ENCODE results near the gene MT1G.

MT1G gene

GRCh38 chr16:56632156-56632847 is 35.6 kb downstream of the MT1G start, which contains the start of gene MT1M (continued):
- TF ChIP-seq ZNF169 (tag by site-specific recombination; IDR thresholded peaks at IDR 0.05) (no peak), ZNF248 (tag by site-specific recombination; IDR thresholded peaks at IDR 0.05) (no peak), ZNF514 (tag by site-specific recombination; IDR thresholded peaks at IDR 0.05) (no peak), ZNF747 (tag by site-specific recombination; IDR thresholded peaks at IDR 0.05) (no peak), ZNF830 (tag by site-specific recombination; IDR thresholded peaks at IDR 0.05; ENCODE audit: low read depth) (no peak)
- TF ChIP-seq, protein P1, sequence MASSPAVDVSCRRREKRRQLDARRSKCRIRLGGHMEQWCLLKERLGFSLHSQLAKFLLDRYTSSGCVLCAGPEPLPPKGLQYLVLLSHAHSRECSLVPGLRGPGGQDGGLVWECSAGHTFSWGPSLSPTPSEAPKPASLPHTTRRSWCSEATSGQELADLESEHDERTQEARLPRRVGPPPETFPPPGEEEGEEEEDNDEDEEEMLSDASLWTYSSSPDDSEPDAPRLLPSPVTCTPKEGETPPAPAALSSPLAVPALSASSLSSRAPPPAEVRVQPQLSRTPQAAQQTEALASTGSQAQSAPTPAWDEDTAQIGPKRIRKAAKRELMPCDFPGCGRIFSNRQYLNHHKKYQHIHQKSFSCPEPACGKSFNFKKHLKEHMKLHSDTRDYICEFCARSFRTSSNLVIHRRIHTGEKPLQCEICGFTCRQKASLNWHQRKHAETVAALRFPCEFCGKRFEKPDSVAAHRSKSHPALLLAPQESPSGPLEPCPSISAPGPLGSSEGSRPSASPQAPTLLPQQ (tag by site-specific recombination; IDR thresholded peaks at IDR 0.05) = no peak
- TF ChIP-seq, protein P2, sequence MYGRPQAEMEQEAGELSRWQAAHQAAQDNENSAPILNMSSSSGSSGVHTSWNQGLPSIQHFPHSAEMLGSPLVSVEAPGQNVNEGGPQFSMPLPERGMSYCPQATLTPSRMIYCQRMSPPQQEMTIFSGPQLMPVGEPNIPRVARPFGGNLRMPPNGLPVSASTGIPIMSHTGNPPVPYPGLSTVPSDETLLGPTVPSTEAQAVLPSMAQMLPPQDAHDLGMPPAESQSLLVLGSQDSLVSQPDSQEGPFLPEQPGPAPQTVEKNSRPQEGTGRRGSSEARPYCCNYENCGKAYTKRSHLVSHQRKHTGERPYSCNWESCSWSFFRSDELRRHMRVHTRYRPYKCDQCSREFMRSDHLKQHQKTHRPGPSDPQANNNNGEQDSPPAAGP (tag by site-specific recombination; IDR thresholded peaks at IDR 0.05) = no peak
- TF ChIP-seq, protein P3, sequence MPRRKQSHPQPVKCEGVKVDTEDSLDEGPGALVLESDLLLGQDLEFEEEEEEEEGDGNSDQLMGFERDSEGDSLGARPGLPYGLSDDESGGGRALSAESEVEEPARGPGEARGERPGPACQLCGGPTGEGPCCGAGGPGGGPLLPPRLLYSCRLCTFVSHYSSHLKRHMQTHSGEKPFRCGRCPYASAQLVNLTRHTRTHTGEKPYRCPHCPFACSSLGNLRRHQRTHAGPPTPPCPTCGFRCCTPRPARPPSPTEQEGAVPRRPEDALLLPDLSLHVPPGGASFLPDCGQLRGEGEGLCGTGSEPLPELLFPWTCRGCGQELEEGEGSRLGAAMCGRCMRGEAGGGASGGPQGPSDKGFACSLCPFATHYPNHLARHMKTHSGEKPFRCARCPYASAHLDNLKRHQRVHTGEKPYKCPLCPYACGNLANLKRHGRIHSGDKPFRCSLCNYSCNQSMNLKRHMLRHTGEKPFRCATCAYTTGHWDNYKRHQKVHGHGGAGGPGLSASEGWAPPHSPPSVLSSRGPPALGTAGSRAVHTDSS (tag by site-specific recombination; IDR thresholded peaks at IDR 0.05) = no peak

GRCh38 chr16:56631832-56632155 is 36.1 kb downstream of the MT1G start:
- ChIA-PET POLR2A (no interaction called here), CTCF (interaction anchor here (0.6 kb wide), 1 partner anchor 183 kb away, joined by 3 read pairs; no protein-coding TSS in a partner anchor)
- Histone ChIP-seq H3K9me3 (ENCODE audit: control insufficient read depth, insufficient read depth, low read depth, low read length) (no peaks in the 10 kb centered on the region), H3K4me3 (ENCODE audit: low read depth, low read length) (no peak overlapping the region), H3K36me3 (ENCODE audit: control insufficient read depth in 2 of 2, insufficient read depth in 1 of 2, low read length in 2 of 2) (no peaks in the 10 kb centered on the region), H3K27ac (ENCODE audit: extremely low read depth, low read depth, low read length) (no peak overlapping the region), H3K4me1 (ENCODE audit: control insufficient read depth, insufficient read depth, low read length) (no peaks in the 10 kb centered on the region; the same call in 1 of the 2 replicates)
- TF ChIP-seq, protein P4, sequence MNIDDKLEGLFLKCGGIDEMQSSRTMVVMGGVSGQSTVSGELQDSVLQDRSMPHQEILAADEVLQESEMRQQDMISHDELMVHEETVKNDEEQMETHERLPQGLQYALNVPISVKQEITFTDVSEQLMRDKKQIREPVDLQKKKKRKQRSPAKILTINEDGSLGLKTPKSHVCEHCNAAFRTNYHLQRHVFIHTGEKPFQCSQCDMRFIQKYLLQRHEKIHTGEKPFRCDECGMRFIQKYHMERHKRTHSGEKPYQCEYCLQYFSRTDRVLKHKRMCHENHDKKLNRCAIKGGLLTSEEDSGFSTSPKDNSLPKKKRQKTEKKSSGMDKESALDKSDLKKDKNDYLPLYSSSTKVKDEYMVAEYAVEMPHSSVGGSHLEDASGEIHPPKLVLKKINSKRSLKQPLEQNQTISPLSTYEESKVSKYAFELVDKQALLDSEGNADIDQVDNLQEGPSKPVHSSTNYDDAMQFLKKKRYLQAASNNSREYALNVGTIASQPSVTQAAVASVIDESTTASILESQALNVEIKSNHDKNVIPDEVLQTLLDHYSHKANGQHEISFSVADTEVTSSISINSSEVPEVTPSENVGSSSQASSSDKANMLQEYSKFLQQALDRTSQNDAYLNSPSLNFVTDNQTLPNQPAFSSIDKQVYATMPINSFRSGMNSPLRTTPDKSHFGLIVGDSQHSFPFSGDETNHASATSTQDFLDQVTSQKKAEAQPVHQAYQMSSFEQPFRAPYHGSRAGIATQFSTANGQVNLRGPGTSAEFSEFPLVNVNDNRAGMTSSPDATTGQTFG (tag by site-specific recombination; IDR thresholded peaks at IDR 0.05; ENCODE audit: borderline replicate concordance) = no peak
- TF ChIP-seq ZNF221 (tag by site-specific recombination; IDR thresholded peaks at IDR 0.05; ENCODE audit: borderline replicate concordance) = no peak
- no peak for TF ChIP-seq TCF7L2 (IDR thresholded peaks at IDR 0.05; ENCODE audit: borderline replicate concordance, low read depth, low read length)
- TF ChIP-seq ZNF2 (tag by site-specific recombination; IDR thresholded peaks at IDR 0.05) = no peak
- no peak for TF ChIP-seq PRDM10 (tag by site-specific recombination; IDR thresholded peaks at IDR 0.05)
- TF ChIP-seq ZNF521 (tag by site-specific recombination; IDR thresholded peaks at IDR 0.05) = no peak
- TF ChIP-seq ZNF239 (tag by site-specific recombination; IDR thresholded peaks at IDR 0.05) = no peak
- TF ChIP-seq ZNF664 (tag by site-specific recombination; IDR thresholded peaks at IDR 0.05) = no peak
- TF ChIP-seq ZNF366 (tag by site-specific recombination; conservative IDR thresholded peaks at IDR 0.05) = no peak
- TF ChIP-seq, protein P5, sequence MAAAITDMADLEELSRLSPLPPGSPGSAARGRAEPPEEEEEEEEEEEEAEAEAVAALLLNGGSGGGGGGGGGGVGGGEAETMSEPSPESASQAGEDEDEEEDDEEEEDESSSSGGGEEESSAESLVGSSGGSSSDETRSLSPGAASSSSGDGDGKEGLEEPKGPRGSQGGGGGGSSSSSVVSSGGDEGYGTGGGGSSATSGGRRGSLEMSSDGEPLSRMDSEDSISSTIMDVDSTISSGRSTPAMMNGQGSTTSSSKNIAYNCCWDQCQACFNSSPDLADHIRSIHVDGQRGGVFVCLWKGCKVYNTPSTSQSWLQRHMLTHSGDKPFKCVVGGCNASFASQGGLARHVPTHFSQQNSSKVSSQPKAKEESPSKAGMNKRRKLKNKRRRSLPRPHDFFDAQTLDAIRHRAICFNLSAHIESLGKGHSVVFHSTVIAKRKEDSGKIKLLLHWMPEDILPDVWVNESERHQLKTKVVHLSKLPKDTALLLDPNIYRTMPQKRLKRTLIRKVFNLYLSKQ (tag by site-specific recombination; IDR thresholded peaks at IDR 0.05; ENCODE audit: borderline replicate concordance) = no peak
